UCSD-AML1 (cell line): ENCODE data around the gene LZTR1.

Source experiments
- DNase-seq: peaks from one replicate; lab custom pipeline; 2025; ENCODE audit not compliant: unreplicated experiment; lab: John Stamatoyannopoulos, UW

Gene LZTR1

GRCh38 chr22:20949698-20950183 lies 32.4 kb upstream of the LZTR1 start:
- no peak for DNase-seq

GRCh38 chr22:20951151-20951931 lies 30.8 kb upstream of the LZTR1 start:
- DNase-seq, result no peak

- no peak for DNase-seq
These were observed 30.1 kb upstream of the LZTR1 start for GRCh38 chr22:20951932-20952380.

GRCh38 chr22:20952544-20953341 lies 29.4 kb upstream of the LZTR1 start:
- no peak for DNase-seq

GRCh38 chr22:20953342-20953608 lies 28.8 kb upstream of the LZTR1 start:
- no peak for DNase-seq

- DNase-seq, result no peak
These were observed 28.2 kb upstream of the LZTR1 start for GRCh38 chr22:20953668-20954500.

GRCh38 chr22:20955548-20955947 lies 26.5 kb upstream of the LZTR1 start:
- no peak for DNase-seq

- DNase-seq, result no peak
These were observed 25.6 kb upstream of the LZTR1 start for GRCh38 chr22:20956258-20957101.

GRCh38 chr22:20957102-20957682 lies 24.9 kb upstream of the LZTR1 start:
- DNase-seq, result no peak

- DNase-seq, result no peak
These were observed 24.2 kb upstream of the LZTR1 start for GRCh38 chr22:20957683-20958431.

GRCh38 chr22:20959578-20960461 lies 22.3 kb upstream of the LZTR1 start:
- no peak for DNase-seq

- no peak for DNase-seq
These were observed 21.5 kb upstream of the LZTR1 start for GRCh38 chr22:20960609-20961008.

- no peak for DNase-seq
These were observed 19.6 kb upstream of the LZTR1 start for GRCh38 chr22:20962491-20962945.

GRCh38 chr22:20963201-20964052 lies 18.7 kb upstream of the LZTR1 start:
- no peak for DNase-seq

GRCh38 chr22:20964090-20964798 lies 17.9 kb upstream of the LZTR1 start:
- no peak for DNase-seq

- DNase-seq, result no peak
These were observed 17.3 kb upstream of the LZTR1 start for GRCh38 chr22:20964799-20965103.
